ENCODE data around the gene FGF3. TPM values are rescaled to one million over a fixed set of nuclear protein-coding genes. Genes with fewer than 3 reads are reported as not detected.

FGF3 gene
- total and polyA plus RNA-seq, 4 donors: not detected

DNA sequence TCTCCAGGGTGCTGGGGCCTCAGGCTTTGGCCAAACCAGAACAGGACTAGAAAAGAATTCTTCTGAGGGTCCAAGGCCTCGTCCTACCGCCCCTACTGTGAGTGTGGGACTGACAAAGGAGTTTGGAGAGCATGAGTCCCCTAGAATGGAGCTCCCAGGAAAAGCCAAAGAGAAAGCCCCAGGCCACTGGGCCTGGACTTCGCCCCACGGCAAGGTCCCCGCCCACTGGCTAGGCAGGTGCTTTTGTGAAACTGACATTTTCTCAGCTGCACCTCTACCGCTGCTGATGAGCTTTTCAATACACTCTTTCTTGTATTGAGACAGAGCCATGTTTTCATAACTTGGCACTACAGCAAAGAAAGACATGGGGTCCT is 9.7 kb upstream of the FGF3 start:
- WGBS, 2 donors: 92 to 93% methylated on average over 6 of the region's 6 CpGs
- peaks cover 0 to 15% (median 8%) of the 10 kb centered on the region in 3 donors for H3K27me3 ChIP-seq (ENCODE audit: control insufficient read depth in 3 of 3, insufficient read depth in 3 of 3, low read length in 2 of 3)

GRCh38 chr11:69828276-69828970 is 9.2 kb upstream of the FGF3 start:
- H3K27me3 ChIP-seq (ENCODE audit: control insufficient read depth in 3 of 3, insufficient read depth in 3 of 3, low read length in 2 of 3): peaks cover 0 to 18% (median 8%) of the 10 kb centered on the region in 3 donors
- H3K36me3 ChIP-seq (ENCODE audit: control insufficient read depth in 4 of 4, insufficient read depth in 4 of 4, low read length in 4 of 4): no peaks in the 10 kb centered on the region
- peaks cover 0 to 8% (median 0%) of the 10 kb centered on the region in 4 donors for H3K9me3 ChIP-seq (ENCODE audit: control insufficient read depth in 4 of 4, insufficient read depth in 3 of 4, low read length in 3 of 4)
- 74 to 79% methylated on average over 12 of the region's 12 CpGs for WGBS, 2 donors
- DNase-seq: no peak
- H3K4me3 ChIP-seq: no peak overlapping the region
- H3K9ac ChIP-seq (ENCODE audit: insufficient read depth in 1 of 2, low read length in 2 of 2): no peak overlapping the region
- no peak overlapping the region for H3K27ac ChIP-seq (ENCODE audit: low read depth in 1 of 2, low read length in 1 of 2)
- H3K4me1 ChIP-seq (ENCODE audit: control insufficient read depth in 5 of 5, insufficient read depth in 5 of 5, low read length in 5 of 5): no peaks in the 10 kb centered on the region
- no peak for ATAC-seq (ENCODE audit: insufficient read depth, low FRiP score)
- TF ChIP-seq, protein P1, sequence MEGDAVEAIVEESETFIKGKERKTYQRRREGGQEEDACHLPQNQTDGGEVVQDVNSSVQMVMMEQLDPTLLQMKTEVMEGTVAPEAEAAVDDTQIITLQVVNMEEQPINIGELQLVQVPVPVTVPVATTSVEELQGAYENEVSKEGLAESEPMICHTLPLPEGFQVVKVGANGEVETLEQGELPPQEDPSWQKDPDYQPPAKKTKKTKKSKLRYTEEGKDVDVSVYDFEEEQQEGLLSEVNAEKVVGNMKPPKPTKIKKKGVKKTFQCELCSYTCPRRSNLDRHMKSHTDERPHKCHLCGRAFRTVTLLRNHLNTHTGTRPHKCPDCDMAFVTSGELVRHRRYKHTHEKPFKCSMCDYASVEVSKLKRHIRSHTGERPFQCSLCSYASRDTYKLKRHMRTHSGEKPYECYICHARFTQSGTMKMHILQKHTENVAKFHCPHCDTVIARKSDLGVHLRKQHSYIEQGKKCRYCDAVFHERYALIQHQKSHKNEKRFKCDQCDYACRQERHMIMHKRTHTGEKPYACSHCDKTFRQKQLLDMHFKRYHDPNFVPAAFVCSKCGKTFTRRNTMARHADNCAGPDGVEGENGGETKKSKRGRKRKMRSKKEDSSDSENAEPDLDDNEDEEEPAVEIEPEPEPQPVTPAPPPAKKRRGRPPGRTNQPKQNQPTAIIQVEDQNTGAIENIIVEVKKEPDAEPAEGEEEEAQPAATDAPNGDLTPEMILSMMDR (IDR thresholded peaks at IDR 0.05; ENCODE audit: control extremely low read depth, extremely low read depth): no peak

More for the DNA sequence above, 9.7 kb upstream of the FGF3 start:
- H3K9ac ChIP-seq (ENCODE audit: insufficient read depth in 1 of 2, low read length in 2 of 2): no peak overlapping the region
- no peak for DNase-seq
- H3K9me3 ChIP-seq (ENCODE audit: control insufficient read depth in 4 of 4, insufficient read depth in 3 of 4, low read length in 3 of 4): peaks cover 0 to 8% (median 0%) of the 10 kb centered on the region in 4 donors
- no peaks in the 10 kb centered on the region for H3K36me3 ChIP-seq (ENCODE audit: control insufficient read depth in 4 of 4, insufficient read depth in 4 of 4, low read length in 4 of 4)
- ATAC-seq (ENCODE audit: insufficient read depth, low FRiP score): no peak
- H3K27ac ChIP-seq (ENCODE audit: low read depth in 1 of 2, low read length in 1 of 2): no peak overlapping the region
- TF ChIP-seq, protein P1 (IDR thresholded peaks at IDR 0.05; ENCODE audit: control extremely low read depth, extremely low read depth): no peak
- H3K4me1 ChIP-seq (ENCODE audit: control insufficient read depth in 5 of 5, insufficient read depth in 5 of 5, low read length in 5 of 5): no peaks in the 10 kb centered on the region
- no peak overlapping the region for H3K4me3 ChIP-seq

GRCh38 chr11:69826773-69827172 is 7.6 kb upstream of the FGF3 start:
- H3K36me3 ChIP-seq (ENCODE audit: control insufficient read depth in 4 of 4, insufficient read depth in 4 of 4, low read length in 4 of 4): no peaks in the 10 kb centered on the region
- TF ChIP-seq, protein P1 (IDR thresholded peaks at IDR 0.05; ENCODE audit: control extremely low read depth, extremely low read depth): no peak
- H3K4me3 ChIP-seq: no peak overlapping the region
- H3K9me3 ChIP-seq (ENCODE audit: control insufficient read depth in 4 of 4, insufficient read depth in 3 of 4, low read length in 3 of 4): peaks cover 0 to 8% (median 0%) of the 10 kb centered on the region in 4 donors
- no peak overlapping the region for H3K27ac ChIP-seq (ENCODE audit: low read depth in 1 of 2, low read length in 1 of 2)
- peaks cover under 1 to 24% (median 10%) of the 10 kb centered on the region in 3 donors for H3K27me3 ChIP-seq (ENCODE audit: control insufficient read depth in 3 of 3, insufficient read depth in 3 of 3, low read length in 2 of 3)
- no peak for DNase-seq
- no peak overlapping the region for H3K9ac ChIP-seq (ENCODE audit: insufficient read depth in 1 of 2, low read length in 2 of 2)
- ATAC-seq (ENCODE audit: insufficient read depth, low FRiP score): no peak
- H3K4me1 ChIP-seq (ENCODE audit: control insufficient read depth in 5 of 5, insufficient read depth in 5 of 5, low read length in 5 of 5): no peaks in the 10 kb centered on the region
- WGBS, 2 donors: 90 to 93% methylated on average over 10 of the region's 10 CpGs
